Liver (tissue), 3 donors: ENCODE results near the gene AMBRA1.

Experiments
- EGR1 ChIP-seq, 2 donors: IDR thresholded peaks; 2 replicates each; pipeline ENCODE4 v1.6.1; 2016 to 2018; ENCODE audit warnings: antibody characterized with exemption in 2 of 2, low read depth in 2 of 2
- FOXA1 ChIP-seq: IDR thresholded peaks from 2 replicates; pipeline ENCODE4 v1.6.1; 2016; ENCODE audit warnings: antibody characterized with exemption
- GABPA ChIP-seq, 2 donors: IDR thresholded peaks in 1 of 2; conservative IDR thresholded peaks in 1 of 2; 2 replicates each; pipeline ENCODE4 v1.6.1; 2016; ENCODE audit warnings: antibody characterized with exemption in 2 of 2, mild to moderate bottlenecking in 1 of 2, moderate library complexity in 1 of 2
- JUND ChIP-seq, 2 donors: IDR thresholded peaks; 2 replicates each; pipeline ENCODE4 v1.6.1; 2016; ENCODE audit warnings: antibody characterized with exemption in 2 of 2
- NR2F2 ChIP-seq: IDR thresholded peaks from 2 replicates; pipeline ENCODE4 v1.6.1; 2016; ENCODE audit warnings: antibody characterized with exemption
- RAD21 ChIP-seq, 2 donors: IDR thresholded peaks; 2 replicates each; pipeline ENCODE4 v1.6.1; 2016; ENCODE audit warnings: antibody characterized with exemption in 2 of 2, mild to moderate bottlenecking in 2 of 2
- RXRA ChIP-seq, 2 donors: IDR thresholded peaks; 2 replicates each; pipeline ENCODE4 v1.6.1; 2017 to 2018; ENCODE audit warnings: antibody characterized with exemption in 2 of 2, mild to moderate bottlenecking in 1 of 2
- SP1 ChIP-seq: IDR thresholded peaks from 2 replicates; pipeline ENCODE4 v1.6.1; 2018; ENCODE audit warnings: antibody characterized with exemption, mild to moderate bottlenecking
- TAF1 ChIP-seq: conservative IDR thresholded peaks from 2 replicates; pipeline ENCODE4 v1.6.1; 2016; ENCODE audit warnings: antibody characterized with exemption, mild to moderate bottlenecking
- YY1 ChIP-seq: IDR thresholded peaks from 2 replicates; pipeline ENCODE4 v1.6.1; 2016; ENCODE audit warnings: antibody characterized with exemption, mild to moderate bottlenecking
- TF ChIP-seq, protein P1 (sequence below): fragments of 150-350 bp; IDR thresholded peaks from 2 replicates; pipeline ENCODE4 v1.5.1; 2017; ENCODE audit warnings: improper control_type of control experiment, low read depth, low read length; ENCODE audit not compliant: missing input control
- TF ChIP-seq, protein P2 (sequence below): IDR thresholded peaks from 2 replicates; pipeline ENCODE4 v1.6.1; 2016; ENCODE audit warnings: antibody characterized with exemption, mild to moderate bottlenecking
- TF ChIP-seq, protein P3 (sequence below): IDR thresholded peaks from 2 replicates; pipeline ENCODE4 v1.6.1; 2016; ENCODE audit warnings: antibody characterized with exemption
- TF ChIP-seq, protein P4 (sequence below): IDR thresholded peaks from 2 replicates; pipeline ENCODE4 v1.6.1; 2016; ENCODE audit warnings: antibody characterized with exemption
- donor health status: healthy.
- donor health status: healthy.

DNA sequence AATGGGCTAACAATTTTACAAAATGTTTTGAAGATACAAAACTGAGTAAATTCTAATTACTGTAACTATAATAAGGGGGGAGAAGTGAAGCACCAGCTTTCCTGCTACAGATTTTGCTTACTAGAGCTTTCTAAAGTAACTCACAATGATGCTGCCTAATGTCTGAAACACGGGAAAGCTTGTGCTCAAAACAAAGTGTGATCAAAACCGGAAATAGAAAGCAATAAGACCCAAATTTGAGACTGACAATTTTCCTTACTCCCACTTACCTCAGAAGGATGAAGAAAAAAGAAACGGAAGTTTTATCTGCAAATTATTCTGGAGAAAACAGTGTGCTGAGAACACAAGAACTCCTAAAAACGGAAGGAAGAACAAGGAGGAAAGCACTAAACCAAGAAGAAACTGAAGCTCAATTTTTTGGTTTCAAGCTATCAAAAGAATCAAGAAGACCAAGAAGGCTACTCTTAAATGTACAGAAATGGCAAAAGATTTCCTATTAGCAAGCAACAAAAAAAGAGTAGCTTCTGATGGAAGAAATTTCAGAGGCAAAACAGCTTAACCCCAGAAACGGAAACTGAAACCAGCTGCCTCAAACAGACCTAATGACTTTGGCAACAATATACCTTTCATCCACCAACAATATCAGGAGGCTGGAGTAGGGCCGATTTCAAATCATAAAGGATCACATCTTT, 33.4 kb downstream of the AMBRA1 start:
- no peak for TF ChIP-seq YY1
- TF ChIP-seq, protein P1, sequence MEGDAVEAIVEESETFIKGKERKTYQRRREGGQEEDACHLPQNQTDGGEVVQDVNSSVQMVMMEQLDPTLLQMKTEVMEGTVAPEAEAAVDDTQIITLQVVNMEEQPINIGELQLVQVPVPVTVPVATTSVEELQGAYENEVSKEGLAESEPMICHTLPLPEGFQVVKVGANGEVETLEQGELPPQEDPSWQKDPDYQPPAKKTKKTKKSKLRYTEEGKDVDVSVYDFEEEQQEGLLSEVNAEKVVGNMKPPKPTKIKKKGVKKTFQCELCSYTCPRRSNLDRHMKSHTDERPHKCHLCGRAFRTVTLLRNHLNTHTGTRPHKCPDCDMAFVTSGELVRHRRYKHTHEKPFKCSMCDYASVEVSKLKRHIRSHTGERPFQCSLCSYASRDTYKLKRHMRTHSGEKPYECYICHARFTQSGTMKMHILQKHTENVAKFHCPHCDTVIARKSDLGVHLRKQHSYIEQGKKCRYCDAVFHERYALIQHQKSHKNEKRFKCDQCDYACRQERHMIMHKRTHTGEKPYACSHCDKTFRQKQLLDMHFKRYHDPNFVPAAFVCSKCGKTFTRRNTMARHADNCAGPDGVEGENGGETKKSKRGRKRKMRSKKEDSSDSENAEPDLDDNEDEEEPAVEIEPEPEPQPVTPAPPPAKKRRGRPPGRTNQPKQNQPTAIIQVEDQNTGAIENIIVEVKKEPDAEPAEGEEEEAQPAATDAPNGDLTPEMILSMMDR: no peak
- TF ChIP-seq GABPA (IDR thresholded peaks at IDR 0.05 in 1 of 2, conservative IDR thresholded peaks at IDR 0.05 in 1 of 2): peak in 1 of 2 donors; percentile 19
- no peak for TF ChIP-seq RAD21 (IDR thresholded peaks at IDR 0.05)
- TF ChIP-seq TAF1: no peak
- TF ChIP-seq, protein P2, sequence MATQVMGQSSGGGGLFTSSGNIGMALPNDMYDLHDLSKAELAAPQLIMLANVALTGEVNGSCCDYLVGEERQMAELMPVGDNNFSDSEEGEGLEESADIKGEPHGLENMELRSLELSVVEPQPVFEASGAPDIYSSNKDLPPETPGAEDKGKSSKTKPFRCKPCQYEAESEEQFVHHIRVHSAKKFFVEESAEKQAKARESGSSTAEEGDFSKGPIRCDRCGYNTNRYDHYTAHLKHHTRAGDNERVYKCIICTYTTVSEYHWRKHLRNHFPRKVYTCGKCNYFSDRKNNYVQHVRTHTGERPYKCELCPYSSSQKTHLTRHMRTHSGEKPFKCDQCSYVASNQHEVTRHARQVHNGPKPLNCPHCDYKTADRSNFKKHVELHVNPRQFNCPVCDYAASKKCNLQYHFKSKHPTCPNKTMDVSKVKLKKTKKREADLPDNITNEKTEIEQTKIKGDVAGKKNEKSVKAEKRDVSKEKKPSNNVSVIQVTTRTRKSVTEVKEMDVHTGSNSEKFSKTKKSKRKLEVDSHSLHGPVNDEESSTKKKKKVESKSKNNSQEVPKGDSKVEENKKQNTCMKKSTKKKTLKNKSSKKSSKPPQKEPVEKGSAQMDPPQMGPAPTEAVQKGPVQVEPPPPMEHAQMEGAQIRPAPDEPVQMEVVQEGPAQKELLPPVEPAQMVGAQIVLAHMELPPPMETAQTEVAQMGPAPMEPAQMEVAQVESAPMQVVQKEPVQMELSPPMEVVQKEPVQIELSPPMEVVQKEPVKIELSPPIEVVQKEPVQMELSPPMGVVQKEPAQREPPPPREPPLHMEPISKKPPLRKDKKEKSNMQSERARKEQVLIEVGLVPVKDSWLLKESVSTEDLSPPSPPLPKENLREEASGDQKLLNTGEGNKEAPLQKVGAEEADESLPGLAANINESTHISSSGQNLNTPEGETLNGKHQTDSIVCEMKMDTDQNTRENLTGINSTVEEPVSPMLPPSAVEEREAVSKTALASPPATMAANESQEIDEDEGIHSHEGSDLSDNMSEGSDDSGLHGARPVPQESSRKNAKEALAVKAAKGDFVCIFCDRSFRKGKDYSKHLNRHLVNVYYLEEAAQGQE: no peak
- TF ChIP-seq SP1: no peak
- TF ChIP-seq, protein P3, sequence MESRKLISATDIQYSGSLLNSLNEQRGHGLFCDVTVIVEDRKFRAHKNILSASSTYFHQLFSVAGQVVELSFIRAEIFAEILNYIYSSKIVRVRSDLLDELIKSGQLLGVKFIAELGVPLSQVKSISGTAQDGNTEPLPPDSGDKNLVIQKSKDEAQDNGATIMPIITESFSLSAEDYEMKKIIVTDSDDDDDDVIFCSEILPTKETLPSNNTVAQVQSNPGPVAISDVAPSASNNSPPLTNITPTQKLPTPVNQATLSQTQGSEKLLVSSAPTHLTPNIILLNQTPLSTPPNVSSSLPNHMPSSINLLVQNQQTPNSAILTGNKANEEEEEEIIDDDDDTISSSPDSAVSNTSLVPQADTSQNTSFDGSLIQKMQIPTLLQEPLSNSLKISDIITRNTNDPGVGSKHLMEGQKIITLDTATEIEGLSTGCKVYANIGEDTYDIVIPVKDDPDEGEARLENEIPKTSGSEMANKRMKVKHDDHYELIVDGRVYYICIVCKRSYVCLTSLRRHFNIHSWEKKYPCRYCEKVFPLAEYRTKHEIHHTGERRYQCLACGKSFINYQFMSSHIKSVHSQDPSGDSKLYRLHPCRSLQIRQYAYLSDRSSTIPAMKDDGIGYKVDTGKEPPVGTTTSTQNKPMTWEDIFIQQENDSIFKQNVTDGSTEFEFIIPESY: no peak
- TF ChIP-seq JUND (IDR thresholded peaks at IDR 0.05): no peak
- TF ChIP-seq RXRA (IDR thresholded peaks at IDR 0.05): no peak
- no peak for TF ChIP-seq FOXA1
- TF ChIP-seq, protein P4, sequence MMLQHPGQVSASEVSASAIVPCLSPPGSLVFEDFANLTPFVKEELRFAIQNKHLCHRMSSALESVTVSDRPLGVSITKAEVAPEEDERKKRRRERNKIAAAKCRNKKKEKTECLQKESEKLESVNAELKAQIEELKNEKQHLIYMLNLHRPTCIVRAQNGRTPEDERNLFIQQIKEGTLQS: no peak
- TF ChIP-seq EGR1 (IDR thresholded peaks at IDR 0.05; ENCODE audit: low read depth in 2 of 2): no peak
- TF ChIP-seq NR2F2: no peak
